NOMO-1 (cell line): ENCODE measurements around the gene ELOB.

Experiments
- DNase-seq, 2 experiments: peaks; one replicate each; lab custom pipeline; 2025; ENCODE audit not compliant: unreplicated experiment in 2 of 2; lab: John Stamatoyannopoulos, UW

Gene ELOB

DNA sequence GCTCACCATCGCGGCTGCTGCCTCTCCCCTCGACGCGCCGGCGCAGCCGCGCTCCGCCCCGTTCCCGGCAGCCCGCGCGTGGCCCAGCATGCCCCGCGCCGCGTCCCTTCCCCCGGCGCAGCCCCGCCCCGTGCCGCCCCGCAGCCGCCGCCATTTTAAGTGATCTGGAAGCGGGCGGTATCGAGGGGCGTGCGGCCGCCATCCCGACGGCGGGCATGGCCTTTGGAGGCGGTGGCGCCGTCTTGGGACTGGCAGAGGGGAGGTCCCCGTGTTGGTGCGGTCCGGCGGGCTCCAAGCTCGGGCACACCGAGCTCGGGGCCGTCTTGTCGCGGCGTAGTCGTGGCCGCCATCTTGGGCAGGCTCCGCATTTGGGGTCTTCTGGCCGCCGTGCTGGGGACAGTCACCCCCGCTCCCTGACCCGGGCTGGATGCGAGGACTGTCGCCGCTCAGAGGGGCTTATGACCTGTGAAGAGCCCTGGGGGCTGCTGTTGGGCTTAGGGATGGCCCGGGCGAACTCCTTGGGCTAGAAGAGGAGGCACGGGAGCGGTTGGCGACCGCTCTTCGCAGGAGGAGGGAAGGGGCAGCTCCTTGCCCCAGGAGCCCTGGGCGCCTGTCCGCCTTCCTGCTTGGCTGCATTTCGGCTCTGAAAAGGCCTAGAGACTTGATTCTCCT, at the start of gene ELOB:
TSS of gene ELOB (minus strand) at position 50 of the 672 bp plus-strand sequence. CDS start at position 9, 41 bp downstream.
- peak; percentile 67 to 92 for DNase-seq

DNA sequence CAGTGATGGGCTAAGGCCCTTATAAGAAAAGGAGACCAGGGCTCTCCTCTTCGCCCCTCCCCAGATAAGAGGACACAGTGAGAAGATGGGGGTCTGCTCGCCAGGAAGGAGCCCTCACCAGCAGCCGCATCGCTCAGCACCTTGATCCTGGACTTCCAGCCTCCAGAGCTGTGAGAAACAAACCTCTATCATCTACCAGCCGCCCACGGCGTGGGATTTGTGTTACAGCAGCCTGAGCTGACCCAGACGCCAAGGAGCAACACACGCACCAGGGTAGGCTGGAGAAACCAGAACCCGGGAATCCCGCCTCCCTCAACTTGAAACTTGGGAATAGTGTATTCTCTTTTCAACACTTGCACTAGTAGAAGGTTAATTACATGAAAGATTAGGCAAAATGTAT, 48.8 kb upstream of the ELOB start:
- DNase-seq = no peak

DNA sequence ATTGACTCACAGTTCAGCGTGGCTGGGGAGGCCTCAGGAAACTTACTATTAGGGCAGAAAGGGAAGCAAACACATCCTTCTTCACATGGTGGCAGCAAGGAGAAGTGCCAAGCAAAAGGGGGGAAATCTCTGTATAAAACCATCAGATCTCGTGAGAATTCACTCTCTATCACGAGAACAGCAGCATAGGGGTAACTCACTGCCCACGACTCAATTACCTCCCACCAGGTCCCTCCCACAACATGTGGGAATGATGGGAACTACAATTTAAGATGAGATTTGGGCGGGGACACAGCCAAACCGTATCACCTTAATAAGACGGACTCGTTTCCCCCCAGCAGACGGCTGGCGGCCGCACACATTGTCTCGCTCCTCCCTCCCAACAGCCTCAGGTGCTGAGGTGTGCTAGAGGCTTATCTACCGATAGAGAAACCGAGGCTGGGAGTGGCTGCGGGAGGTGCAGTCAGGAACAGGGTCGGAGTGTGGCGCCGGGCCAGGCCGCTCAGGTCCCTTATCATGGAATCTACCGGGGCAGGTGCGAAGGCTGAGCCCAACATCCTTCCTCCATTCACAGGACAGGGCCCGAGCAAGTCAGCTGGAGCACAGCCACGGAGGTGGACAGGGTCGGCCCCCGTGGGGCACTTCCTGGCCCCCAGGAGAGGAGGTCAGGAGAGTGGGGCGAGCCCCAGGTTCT, 48.1 kb upstream of the ELOB start:
- DNase-seq = no peak

DNA sequence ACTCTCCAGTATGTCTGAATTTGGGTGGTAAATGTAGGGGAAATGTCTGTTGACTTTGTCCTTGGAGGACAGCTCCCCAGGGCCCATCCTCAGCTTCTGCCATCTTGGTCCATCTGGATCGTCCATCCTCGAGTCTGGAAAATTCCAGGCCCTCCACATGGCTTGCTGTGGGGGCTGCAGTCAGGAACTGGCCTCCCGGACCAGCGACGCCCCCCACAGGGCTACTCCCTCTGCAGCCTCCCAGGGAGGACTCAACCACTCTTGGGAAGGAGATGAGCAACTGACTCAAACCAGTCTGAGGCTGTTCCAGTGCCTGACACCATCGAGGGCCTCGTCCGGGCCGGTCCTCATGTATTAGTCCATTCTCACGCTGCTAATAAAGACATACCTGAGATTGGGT, 47.5 kb upstream of the ELOB start:
- DNase-seq = no peak

DNA sequence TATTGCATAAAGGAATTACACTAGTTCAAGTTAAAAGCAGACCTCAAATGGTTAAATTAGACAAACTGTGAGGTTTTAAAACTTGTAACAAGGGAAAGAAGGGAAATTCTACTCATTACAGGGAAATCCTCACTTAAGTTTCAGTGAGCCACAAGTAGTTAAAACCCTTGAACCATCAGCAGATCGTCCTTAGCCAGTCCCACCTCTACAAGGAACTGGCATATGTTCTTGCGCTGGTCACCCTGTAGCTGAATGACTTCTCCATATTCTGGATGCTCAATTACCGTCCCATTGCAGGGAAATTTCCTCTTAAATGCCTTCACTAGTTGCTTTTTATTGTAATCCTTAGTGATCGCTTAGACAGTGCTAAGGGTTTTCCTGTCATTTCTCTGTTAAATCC, 45.4 kb upstream of the ELOB start:
- no peak for DNase-seq

DNA sequence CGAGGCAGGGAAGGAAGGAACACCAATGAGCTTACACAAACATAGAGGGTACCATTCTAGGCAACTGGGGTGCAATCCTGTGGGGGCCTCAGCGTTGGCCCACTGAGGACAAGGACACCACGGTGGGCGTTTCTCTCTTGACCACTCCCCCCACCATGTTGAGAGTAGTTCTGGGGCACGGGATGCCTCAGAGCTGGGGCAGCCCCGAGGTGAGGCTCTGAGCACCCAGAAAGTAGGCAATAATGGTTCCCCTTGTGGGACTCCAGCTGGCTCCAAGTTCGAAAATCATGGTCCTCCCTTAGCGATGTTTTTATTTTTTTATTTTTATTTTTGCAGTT, 45.0 kb upstream of the ELOB start:
- DNase-seq = no peak

DNA sequence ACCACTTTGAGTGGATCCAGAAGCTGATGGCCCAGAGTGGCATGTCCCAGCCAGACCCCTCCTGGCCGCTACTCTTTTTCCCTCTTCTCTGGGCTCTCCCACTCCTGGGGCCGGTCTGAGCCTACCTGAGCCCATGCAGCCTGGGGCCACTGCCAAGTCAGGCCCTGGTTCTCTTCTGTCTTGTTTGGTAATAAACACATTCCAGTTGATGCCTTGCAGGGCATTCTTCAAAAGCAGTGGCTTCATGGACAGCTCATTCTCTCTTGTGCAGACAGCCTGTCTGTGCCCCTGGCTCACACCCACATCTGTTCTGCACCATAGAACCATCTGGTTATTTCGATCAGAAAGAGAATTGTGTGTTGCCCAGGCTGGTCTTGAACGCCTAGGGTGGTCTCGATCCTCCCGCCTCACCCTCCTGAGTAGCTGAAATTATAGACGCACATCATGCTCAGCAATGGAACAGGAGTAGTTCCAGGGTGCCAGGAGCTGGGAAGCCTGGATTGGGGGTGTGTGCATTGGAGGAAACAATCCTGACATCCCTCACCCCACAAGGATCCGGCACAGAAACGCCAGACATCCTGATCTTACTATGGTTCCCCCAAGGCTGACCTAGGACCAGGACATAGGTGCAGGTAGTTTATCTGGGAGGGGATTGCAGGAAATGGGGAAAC, 44.5 kb upstream of the ELOB start:
- no peak for DNase-seq

DNA sequence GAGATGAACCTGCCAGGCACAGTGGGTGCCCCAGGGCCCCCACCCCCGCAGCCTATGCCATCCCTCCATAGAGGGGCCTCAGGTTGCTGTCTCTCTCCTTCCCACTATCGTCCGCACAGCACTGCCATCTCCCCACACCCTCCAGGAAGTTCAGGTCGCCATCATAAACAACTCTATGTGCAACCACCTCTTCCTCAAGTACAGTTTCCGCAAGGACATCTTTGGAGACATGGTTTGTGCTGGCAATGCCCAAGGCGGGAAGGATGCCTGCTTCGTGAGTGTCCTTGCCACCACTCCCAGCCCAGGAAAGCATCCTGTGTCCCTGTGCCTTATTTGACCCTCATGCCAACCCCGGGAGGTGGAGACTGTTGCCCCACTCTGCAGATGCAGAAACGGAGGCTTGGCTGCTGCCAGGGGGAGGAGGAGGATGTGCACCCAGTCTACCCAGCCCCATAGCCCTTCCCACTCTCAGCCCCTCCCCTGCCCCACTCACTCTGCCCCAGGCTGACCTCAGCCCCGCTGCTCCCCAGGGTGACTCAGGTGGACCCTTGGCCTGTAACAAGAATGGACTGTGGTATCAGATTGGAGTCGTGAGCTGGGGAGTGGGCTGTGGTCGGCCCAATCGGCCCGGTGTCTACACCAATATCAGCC, 43.9 kb upstream of the ELOB start:
- no peak for DNase-seq

DNA sequence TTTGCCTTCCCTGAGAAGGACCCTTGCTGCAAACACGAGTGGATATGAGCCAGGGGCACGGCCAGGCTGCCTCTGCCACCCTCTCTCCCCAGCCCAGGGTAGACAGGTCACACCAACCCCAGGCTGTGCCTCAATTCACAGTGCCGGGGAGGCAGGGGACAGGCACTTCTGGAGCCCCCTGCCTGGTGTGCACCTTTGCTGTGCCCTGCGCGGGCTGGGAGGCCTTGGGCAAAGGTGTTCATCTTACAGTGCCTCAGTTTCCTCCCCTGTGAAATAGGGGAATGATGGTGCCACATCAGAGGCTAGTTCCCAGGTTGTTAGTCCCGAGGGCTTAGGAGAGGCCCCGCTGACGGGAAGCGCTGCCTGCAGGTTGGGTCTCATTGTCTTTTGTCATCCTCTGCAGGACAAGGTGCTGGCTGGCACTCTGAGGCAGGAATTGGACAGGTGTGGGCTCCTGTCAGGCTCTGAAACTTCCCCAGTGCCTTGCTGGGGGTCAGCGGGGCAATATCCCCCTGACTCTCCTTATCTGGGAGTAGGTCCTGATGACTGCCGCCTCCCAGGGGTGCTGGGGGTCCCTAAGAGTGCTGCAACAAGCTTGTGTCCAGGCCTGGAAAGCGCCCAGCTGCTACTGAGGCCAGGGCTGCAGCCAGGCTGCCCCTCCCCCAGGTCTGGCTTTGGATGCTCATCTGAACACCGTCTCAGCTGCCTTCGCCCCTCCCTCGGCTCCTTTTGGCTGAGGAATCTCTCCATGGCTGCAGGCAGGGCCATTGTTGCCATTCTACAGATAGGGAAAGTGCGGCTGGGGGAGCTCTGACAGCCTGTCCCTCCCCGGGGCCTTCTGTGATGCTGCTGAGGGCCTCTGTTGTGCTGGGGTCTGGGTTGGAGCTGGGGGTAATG, 43.1 kb upstream of the ELOB start:
- DNase-seq = no peak

DNA sequence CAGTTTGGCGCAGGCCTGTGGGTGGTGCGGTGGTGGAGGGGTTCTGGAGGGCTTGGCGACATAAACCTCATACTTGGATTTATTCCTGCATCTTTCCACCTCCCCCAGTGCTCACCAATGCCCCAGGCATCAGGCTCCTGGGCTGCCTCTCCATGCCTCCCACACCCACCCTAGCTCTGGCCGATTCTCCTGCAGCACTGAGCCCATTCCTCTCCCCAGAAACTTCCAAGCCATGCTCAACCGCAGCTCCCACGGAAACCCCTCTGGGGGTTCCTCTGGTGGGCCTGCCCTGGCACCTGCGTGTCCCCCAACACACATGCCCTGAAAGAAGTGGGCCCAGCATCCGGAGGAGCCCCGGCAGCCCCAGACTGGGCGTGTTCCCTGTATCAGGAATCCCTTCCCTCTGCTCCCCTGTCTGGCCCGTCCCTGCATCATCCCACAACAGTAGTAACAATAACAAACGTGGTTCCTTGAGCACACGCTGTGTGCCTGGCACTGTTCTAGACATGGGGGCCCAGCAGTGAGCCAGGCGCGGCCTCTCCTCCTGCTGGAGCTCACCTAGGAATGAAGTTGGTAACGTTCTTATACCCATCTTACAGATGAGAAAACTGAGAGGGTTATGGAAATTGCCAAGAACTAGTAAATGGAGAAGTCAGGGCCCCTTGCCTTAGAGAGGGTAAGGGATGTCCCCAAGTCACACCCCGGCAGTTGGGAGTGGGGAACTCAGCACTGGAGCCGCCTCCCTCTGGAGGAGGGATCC, 42.3 kb upstream of the ELOB start:
- DNase-seq = no peak

DNA sequence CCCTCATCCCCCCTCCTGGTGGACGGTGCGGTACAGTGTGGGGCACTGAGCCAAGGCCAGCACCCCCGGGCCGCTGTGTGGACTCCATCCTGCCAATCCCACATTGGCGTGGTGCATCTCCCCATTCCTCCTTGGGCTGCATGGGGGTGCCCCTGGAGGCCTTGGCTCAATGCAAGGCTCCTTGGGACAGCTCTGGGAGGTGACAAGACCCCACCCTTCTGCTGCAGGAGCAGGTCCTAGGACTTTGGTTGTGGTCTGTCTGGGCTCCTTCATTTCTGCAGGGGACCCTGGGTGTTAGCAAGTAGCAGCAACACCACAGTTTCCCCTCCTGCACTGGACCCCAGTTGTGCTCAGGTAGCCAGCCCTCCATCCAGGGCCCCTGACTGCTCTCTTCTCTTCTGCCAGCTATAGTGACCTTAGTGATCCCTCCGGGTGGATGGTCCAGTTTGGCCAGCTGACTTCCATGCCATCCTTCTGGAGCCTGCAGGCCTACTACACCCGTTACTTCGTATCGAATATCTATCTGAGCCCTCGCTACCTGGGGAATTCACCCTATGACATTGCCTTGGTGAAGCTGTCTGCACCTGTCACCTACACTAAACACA, 41.3 kb upstream of the ELOB start:
- no peak for DNase-seq

DNA sequence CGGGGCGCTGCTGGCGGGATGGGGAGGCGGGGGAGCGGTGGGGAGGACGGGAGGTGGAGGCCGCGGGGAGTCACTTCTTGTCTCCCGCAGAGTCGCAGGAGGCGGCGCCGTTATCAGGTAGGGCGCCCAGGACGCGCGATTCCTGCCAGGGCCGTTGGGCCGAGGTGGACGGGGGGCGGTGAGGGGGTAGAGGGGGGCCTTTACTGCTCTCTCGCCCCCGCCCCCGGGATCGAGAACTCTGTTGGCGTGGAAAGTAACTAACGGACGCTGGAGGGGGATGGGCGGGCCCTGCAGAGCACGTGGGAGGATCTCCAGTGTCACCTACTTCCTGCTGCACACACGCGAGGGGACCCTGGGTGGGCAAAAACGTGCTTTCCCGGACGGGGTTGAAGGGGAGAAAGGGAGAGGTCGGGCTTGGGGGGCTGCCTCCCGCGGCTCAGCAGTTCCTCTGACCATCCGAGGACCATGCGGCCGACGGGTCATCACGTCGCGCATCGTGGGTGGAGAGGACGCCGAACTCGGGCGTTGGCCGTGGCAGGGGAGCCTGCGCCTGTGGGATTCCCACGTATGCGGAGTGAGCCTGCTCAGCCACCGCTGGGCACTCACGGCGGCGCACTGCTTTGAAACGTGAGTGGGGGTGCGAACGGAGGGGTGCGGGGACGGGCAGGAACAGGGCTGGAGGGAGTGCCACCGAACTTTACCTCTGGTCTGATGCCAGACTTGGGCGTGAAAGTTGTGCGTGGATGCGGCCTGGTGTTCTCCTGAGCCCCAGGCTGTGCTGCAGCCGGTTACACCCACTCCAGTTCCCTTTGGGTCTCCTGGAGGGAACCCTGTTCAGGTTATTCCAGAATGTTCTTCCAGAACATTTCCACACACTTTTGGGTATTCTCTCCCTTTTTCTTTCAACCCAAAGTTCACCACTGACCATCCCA, 40.5 kb upstream of the ELOB start:
- no peak for DNase-seq

DNA sequence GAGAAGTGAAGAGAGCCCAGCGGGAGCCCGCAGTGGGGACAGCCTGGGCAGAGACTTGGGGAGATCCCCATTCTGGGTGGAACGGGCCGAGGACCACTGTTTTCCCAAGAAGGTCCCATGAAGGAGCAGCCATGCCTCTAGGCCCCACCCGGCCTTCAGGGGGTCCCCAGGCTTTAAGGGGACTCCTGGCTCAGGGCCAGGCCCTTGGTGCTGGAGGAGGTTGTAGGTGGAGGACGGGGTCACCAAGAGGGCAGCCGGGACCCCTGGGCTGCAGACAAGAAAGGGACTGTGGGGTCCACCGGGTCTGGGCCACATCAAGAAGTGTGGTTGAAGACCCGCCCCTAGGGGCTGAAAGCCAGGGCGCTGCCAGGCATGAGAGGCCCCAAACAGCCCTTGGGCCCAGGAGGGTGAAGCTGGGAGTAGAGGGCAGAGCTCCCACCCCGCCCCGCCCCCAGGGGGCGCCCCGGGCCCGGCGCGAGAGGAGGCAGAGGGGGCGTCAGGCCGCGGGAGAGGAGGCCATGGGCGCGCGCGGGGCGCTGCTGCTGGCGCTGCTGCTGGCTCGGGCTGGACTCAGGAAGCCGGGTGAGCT, 39.8 kb upstream of the ELOB start, which contains the start of gene PRSS21:
TSS of gene PRSS21 (plus strand) at position 487 of the 589 bp plus-strand sequence. CDS start at position 519, 32 bp downstream.
- DNase-seq = peak; percentile 17 to 41

DNA sequence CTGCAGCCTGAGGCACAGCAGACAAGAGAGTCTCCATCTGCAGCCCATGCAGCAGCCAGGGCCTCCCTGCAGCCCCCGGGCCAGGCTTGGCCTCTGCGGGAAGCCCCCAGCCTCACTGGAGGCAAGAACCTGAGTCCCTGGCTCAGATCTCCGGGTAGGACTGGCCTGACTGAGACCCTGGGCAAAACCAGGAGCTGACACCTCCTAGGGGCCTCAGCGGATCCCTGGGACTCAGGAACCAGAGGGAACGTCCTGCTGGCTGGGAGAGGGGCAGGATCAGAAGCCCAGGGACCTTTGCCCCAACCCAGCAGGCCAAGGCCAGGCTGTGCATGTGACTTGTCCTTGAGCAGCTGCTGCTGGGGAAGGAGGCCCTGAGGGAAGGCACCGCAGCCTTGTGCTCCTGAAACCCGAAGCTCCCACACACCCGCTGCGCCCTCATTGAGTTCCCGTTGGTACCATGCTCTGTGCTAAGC, 38.3 kb upstream of the ELOB start:
- no peak for DNase-seq

DNA sequence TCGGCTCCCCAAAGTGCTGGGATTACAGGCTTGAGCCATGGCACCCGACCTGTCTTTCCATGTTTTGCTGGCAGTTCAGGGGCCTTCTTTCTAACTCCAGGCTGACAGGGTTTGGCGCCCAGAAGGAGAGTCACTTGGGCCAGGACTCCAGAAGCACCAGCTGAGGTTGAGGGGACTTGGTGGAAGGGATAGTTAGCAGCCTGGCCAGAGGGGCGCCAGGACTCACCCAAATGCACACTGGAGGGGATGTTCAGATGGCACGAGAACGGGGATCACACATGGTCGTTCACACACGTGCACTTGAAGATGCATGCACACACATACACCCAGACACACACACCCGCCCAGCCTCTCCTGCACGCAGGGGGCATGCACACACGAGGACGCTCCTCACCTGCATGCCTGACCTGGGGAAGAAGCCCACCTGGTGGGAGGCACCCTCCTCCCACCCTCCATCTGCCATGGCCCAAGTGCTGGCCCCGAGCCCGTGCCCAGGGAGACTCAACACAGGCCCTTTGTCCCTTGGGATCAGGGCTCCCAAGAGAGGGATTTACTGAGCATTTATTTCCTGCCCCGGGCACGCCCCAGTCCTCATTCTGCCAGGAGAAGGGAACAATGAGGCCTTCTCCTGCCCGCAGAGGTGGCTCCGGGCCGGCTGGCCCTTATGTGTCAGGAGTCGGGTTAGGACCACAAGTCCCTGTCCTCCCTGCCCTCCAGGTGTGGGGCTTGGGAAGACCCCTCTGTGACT, 37.6 kb upstream of the ELOB start:
- no peak for DNase-seq

DNA sequence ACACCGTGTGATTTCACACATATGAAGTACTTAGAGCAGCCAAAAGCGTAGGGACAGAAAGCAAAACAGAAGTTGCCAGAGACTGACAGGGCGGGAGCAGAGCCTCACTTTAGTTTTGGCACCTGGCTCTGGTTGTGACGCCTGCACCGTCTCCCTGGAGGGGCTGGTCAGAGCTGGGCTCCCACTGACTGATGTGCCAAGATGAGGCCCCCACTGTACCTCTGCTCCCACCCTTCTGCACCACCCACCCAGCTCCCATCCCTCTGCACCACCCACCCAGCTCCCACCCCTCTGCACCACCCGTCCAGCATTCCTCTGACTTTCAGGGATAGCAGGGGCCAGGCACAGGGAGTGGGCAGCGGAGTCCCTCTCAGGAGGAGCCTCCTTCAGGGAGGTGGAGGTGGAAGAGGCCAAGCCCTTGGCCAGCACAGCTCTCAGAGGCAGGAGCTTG, 36.7 kb upstream of the ELOB start:
- DNase-seq = no peak
